Kidney (tissue), 14 donors: ENCODE results near the gene ANO1. TPM values are rescaled to one million over a fixed set of nuclear protein-coding genes. Genes with fewer than 3 reads are reported as not detected.

Experiments used
- DNase-seq, 5 donors: peaks; one replicate each; pipeline ENCODE4 v3.0.0-alpha.2; 2013 to 2020
- FAIRE-seq: peaks from 2 replicates; lab custom pipeline; 2012; peaks lifted over from hg19 to GRCh38; lab: Jason Lieb, UNC
- H3K27ac ChIP-seq, 2 donors: one replicate each; pipeline ENCODE4 v1.7.0; 2013; ENCODE audit warnings: low read depth in 2 of 2, low read length in 2 of 2, inconsistent platforms in 1 of 2
- H3K27me3 ChIP-seq: one replicate; pipeline ENCODE4 v1.7.1; 2013; ENCODE audit warnings: low read length, inconsistent platforms; ENCODE audit not compliant: control insufficient read depth, insufficient read depth
- H3K36me3 ChIP-seq, 3 donors: one replicate each; pipeline versions ENCODE4 v1.7.0 to v1.7.1; 2013; ENCODE audit warnings: low read length in 3 of 3, control low read depth in 1 of 3, inconsistent platforms in 1 of 3; ENCODE audit not compliant: insufficient read depth in 3 of 3, control insufficient read depth in 2 of 3
- H3K4me1 ChIP-seq, 3 donors: one replicate each; pipeline versions ENCODE4 v1.7.0 to v1.7.1; 2013; ENCODE audit warnings: low read length in 3 of 3, inconsistent platforms in 1 of 3, low read depth in 1 of 3; ENCODE audit not compliant: control insufficient read depth in 2 of 3, insufficient read depth in 2 of 3
- H3K4me3 ChIP-seq, 3 donors: one replicate each; pipeline versions ENCODE4 v1.7.0 to v1.8.1; 2013; ENCODE audit warnings: low read length in 3 of 3, control low read depth in 1 of 3, inconsistent platforms in 1 of 3
- H3K9ac ChIP-seq, 3 donors: one replicate each; pipeline versions ENCODE4 v1.7.0 to v1.7.1; 2013; ENCODE audit warnings: low read length in 3 of 3, control low read depth in 1 of 3, inconsistent platforms in 1 of 3
- H3K9me3 ChIP-seq, 3 donors: one replicate each; pipeline versions ENCODE4 v1.7.0 to v1.7.1; 2013; ENCODE audit warnings: low read length in 3 of 3, control low read depth in 1 of 3, inconsistent platforms in 1 of 3; ENCODE audit not compliant: control insufficient read depth in 2 of 3, insufficient read depth in 1 of 3
- intact Hi-C: fragments of 100-400 bp; cut with DNase I; formaldehyde crosslinking; loops from one replicate; pipeline ENCODE4 v1.11.1; 2022
- polyA plus RNA-seq: library from polyadenylated mRNA; stranded (reverse); fragments of 350-450 nt; fragmentation: Illumina TruSeq; extraction: RNeasy Lipid Tissue Mini Kit (QIAGEN cat#74804); gene quantifications from one replicate; pipeline ENCODE4 v1.2.3, GENCODE V29; 2014; ENCODE audit warnings: low read depth, low replicate concordance; ENCODE audit not compliant: insufficient read depth
- total RNA-seq: library from RNA; stranded (reverse); fragmentation: NEBNext Ultra II Directional; extraction: Animal tissue kit (Norgen Biotek cat#: 25700); gene quantifications from one replicate; pipeline ENCODE4 v1.2.1, GENCODE V29; 2021
- TF ChIP-seq, protein P1 (sequence below): IDR thresholded peaks from 3 replicates; pipeline ENCODE4 v1.5.1; 2012; ENCODE audit warnings: mild to moderate bottlenecking, moderate library complexity, borderline replicate concordance; ENCODE audit not compliant: insufficient read depth; ENCODE audit errors: extremely low read depth
- donor health status: control.
- donor health status: control.
- donor health status: control.
- donor health status: control.
- donor health status: control.
- donor health status: DM: yes; HTN: yes; CAD: no.
- donor health status: Normal renal cell carcinoma (clear cell type).

ANO1 gene
- total and polyA plus RNA-seq, 2 donors from 2014 or later, result 2.0 to 15.1 TPM

DNA sequence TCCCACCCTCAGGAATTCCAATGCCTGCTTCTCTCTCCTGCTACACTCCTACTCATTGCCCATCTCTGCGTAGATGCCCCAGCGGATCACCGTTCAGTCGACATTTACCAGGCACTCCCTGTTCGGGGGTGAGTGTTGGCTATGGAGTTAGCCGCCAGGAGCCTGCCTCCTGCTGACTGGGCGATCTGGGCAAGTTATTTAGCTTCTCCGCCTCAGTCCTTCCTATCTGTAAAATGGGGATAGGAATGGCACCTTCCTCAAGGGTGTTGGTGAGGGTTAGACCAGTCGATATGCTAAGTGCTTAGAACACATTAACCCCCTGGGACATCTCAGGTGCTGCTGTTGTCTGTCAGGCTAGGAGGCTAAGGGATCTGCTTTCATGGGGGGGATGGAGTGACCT, 155.8 kb downstream of the ANO1 start:
- DNase-seq (no peak), FAIRE-seq (no peak)
- Histone ChIP-seq H3K9ac (no peak overlapping the region), H3K4me3 (no peak overlapping the region), H3K9me3 (no peaks in the 10 kb centered on the region), H3K36me3 (no peaks in the 10 kb centered on the region), H3K27ac (no peak overlapping the region), H3K4me1 (no peaks in the 10 kb centered on the region), H3K27me3 (no peaks in the 10 kb centered on the region)
- intact Hi-C loops, result no loop called here
- TF ChIP-seq, protein P1, sequence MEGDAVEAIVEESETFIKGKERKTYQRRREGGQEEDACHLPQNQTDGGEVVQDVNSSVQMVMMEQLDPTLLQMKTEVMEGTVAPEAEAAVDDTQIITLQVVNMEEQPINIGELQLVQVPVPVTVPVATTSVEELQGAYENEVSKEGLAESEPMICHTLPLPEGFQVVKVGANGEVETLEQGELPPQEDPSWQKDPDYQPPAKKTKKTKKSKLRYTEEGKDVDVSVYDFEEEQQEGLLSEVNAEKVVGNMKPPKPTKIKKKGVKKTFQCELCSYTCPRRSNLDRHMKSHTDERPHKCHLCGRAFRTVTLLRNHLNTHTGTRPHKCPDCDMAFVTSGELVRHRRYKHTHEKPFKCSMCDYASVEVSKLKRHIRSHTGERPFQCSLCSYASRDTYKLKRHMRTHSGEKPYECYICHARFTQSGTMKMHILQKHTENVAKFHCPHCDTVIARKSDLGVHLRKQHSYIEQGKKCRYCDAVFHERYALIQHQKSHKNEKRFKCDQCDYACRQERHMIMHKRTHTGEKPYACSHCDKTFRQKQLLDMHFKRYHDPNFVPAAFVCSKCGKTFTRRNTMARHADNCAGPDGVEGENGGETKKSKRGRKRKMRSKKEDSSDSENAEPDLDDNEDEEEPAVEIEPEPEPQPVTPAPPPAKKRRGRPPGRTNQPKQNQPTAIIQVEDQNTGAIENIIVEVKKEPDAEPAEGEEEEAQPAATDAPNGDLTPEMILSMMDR, result no peak

Other genes with a start within 250 kb of the ANO1 start
- gene FADD, start 125.0 kb downstream of the ANO1 start, total RNA-seq, result 31.5 TPM
- 27.8 TPM for gene FADD, start 125.0 kb downstream of the ANO1 start, polyA plus RNA-seq
- gene PPFIA1, start 192.4 kb downstream of the ANO1 start, total RNA-seq, result 53.0 TPM
- gene PPFIA1, start 192.4 kb downstream of the ANO1 start, polyA plus RNA-seq, result 19.1 TPM